Muscle of back (tissue), 13 donors: ENCODE measurements around the gene PTPA. TPM values are rescaled to one million over a fixed set of nuclear protein-coding genes. Genes with fewer than 3 reads are reported as not detected.

Experiments used
- DNase-seq, 3 donors: peaks; one replicate each; pipeline versions ENCODE4 v3.0.0 to v3.0.0-alpha.2; 2013
- long read RNA-seq, 9 donors: transcript quantifications; one replicate each; lab custom pipeline, GENCODE V29; 2026
- polyA plus RNA-seq, 10 donors: library from polyadenylated mRNA; unstranded; fragments of 120-200 nt; gene quantifications; one replicate each; pipeline ENCODE4 v1.2.1, GENCODE V29; 2013; ENCODE audit not compliant: insufficient read length in 10 of 10

The PTPA gene
- polyA plus RNA-seq = 100 to 1,000 TPM; 104 to 129 (median 112) TPM
- long read RNA-seq, donor 1, transcript PTPA-210 (3 exons, 1,153 nt) = major isoform, 13 of 30 reads
- long read RNA-seq, donor 1, transcript PTPA-214 (3 exons, 988 nt) = minor isoform, 8 of 30 reads
- long read RNA-seq, donor 1, partial matches to known transcripts = 0 of 30 reads
- long read RNA-seq, donor 1, other reads (novel, unspliced or antisense) = 0 of 30 reads
- long read RNA-seq, donor 2, transcript PTPA-214 (3 exons, 988 nt) = minor isoform, 9 of 27 reads
- long read RNA-seq, donor 2, transcript PTPA-210 (3 exons, 1,153 nt) = major isoform, 11 of 27 reads
- long read RNA-seq, donor 2, partial matches to known transcripts = 0 of 27 reads
- long read RNA-seq, donor 2, other reads (novel, unspliced or antisense) = 0 of 27 reads
- long read RNA-seq, donor 3 = 0 reads
- long read RNA-seq, donor 4, partial matches to known transcripts = 0 of 10 reads
- long read RNA-seq, donor 4, other reads (novel, unspliced or antisense) = 0 of 10 reads
- long read RNA-seq, donor 5, transcript PTPA-207 (10 exons, 2,737 nt) = minor isoform, 8 of 35 reads
- long read RNA-seq, donor 5, transcript PTPA-214 (3 exons, 988 nt) = minor isoform, 6 of 35 reads
- long read RNA-seq, donor 5, transcript PTPA-210 (3 exons, 1,153 nt) = major isoform, 12 of 35 reads
- long read RNA-seq, donor 5, partial matches to known transcripts = 0 of 35 reads
- long read RNA-seq, donor 5, other reads (novel, unspliced or antisense) = 0 of 35 reads
- long read RNA-seq, donor 6, transcript PTPA-210 (3 exons, 1,153 nt) = major isoform, 8 of 23 reads
- long read RNA-seq, donor 6, transcript PTPA-207 (10 exons, 2,737 nt) = minor isoform, 5 of 23 reads
- long read RNA-seq, donor 6, partial matches to known transcripts = 0 of 23 reads
- long read RNA-seq, donor 6, other reads (novel, unspliced or antisense) = 0 of 23 reads
- long read RNA-seq, donor 7, transcript PTPA-214 (3 exons, 988 nt) = minor isoform, 6 of 37 reads
- long read RNA-seq, donor 7, transcript PTPA-210 (3 exons, 1,153 nt) = major isoform, 10 of 37 reads
- long read RNA-seq, donor 7, transcript PTPA-216 (3 exons, 857 nt) = minor isoform, 6 of 37 reads
- long read RNA-seq, donor 7, transcript PTPA-207 (10 exons, 2,737 nt) = minor isoform, 9 of 37 reads
- long read RNA-seq, donor 7, partial matches to known transcripts = 0 of 37 reads
- long read RNA-seq, donor 7, other reads (novel, unspliced or antisense) = 0 of 37 reads
- long read RNA-seq, donor 8, transcript PTPA-207 (10 exons, 2,737 nt) = major isoform, 6 of 19 reads
- long read RNA-seq, donor 8, transcript PTPA-214 (3 exons, 988 nt) = major isoform, 6 of 19 reads
- long read RNA-seq, donor 8, transcript PTPA-210 (3 exons, 1,153 nt) = minor isoform, 5 of 19 reads
- long read RNA-seq, donor 8, partial matches to known transcripts = 0 of 19 reads
- long read RNA-seq, donor 8, other reads (novel, unspliced or antisense) = 0 of 19 reads
- long read RNA-seq, donor 9, partial matches to known transcripts = 0 of 3 reads
- long read RNA-seq, donor 9, other reads (novel, unspliced or antisense) = 0 of 3 reads

DNA sequence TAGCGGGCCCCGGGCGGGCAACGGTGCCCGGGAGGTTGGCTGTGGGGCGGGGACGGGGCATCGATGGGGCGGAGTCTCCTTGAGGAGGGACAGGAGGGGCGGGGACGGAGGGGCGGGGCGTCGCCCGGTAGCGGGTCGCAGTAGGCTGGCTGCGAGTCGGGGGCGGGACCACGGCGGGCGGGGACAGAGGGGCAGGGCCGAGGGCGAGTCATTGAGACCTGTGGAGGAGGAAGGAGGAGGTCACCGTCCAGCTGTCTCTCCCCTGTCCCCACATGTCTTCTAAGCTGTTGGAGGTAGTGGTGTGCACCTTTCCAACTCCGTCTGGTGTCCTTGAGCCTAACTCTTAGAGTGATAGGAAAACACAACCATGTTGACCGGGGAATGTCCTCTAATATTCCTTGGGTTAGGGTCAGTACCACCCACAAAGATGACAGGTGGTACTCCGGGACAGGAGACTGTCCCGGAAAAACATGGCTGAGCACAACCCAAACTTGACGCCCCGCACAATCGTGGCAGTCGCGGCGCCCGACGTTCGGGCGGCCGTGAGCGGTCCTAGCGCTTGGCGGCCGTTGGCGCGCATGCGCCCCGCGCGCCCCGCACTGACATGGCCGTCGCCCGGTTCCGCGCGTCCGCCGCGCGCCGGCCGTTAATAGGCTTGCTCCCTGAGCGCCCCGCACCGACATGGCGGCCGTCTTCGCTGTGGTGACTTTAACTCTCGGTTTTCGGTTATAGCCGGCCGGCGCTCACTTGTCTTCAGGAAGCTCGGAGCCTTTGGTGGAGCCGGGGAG is at the start of gene PTPA, which contains the start of gene CRAT:
Gene PTPA (plus strand): TSS at position 676 of the 788 bp plus-strand sequence. CDS start 186 bp downstream, outside the sequence.
Gene CRAT (minus strand): TSS at position 54 of the 788 bp plus-strand sequence. CDS start 284 bp downstream, outside the sequence.
- peak; percentile 93 to 97 (median 95) for DNase-seq

DNA sequence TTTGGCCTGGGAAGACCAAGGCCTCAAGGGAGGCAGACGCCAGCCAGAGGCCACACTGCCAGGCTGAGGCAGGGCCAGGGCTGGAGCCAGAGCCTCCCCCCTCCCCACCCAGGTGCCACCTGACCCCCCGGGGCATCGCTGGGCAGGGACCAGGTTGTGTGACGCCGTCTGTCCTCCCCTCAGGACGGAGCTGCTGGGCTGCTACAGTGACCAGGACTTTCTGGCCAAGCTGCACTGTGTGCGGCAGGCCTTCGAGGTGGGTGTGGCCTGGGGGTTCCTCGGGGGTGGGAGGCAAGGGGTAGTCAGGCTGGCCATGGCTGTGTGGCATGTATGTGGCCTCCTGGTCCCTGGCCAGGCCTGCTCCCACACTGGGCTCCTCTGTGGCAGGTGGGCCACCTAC is 48.2 kb upstream of the PTPA start:
- DNase-seq = no peak

DNA sequence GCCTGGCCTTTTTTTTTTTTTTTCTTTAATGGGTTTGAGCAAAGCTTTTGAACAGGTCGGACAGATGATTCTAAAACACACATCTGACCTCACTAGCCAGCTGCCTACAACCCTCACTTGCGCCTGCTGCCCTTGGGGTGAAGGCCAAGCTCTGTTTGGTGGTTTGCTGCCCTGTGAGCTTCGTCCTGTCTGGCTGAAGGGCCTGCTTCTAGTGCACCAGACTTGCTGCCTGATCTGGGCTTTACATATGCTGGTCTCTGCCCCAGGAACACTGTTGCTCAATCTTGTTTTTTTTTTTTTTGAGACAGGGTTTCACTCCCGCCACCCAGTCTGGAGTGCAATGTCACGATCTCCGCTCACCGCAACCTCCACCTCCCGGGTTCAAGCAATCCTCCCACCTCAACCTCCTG is 46.7 kb upstream of the PTPA start:
- no peak for DNase-seq

DNA sequence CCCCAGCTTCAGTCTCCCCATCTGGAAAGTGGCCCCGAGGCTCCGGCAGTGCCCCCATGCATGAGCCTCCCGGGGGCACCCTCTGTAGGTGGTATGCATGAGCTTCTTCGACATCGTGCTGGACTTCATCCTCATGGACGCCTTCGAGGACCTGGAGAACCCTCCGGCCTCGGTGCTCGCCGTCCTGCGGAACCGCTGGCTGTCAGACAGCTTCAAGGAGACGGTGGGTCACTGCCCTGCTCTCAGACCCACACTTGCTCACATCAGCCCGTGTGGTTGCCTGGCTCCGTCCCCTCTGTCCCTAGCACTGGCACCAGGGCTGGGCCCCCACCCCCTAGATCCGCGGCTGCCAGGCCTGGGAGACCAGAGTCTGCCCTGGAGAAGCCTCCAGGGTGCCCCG is 43.1 kb upstream of the PTPA start:
- no peak for DNase-seq

DNA sequence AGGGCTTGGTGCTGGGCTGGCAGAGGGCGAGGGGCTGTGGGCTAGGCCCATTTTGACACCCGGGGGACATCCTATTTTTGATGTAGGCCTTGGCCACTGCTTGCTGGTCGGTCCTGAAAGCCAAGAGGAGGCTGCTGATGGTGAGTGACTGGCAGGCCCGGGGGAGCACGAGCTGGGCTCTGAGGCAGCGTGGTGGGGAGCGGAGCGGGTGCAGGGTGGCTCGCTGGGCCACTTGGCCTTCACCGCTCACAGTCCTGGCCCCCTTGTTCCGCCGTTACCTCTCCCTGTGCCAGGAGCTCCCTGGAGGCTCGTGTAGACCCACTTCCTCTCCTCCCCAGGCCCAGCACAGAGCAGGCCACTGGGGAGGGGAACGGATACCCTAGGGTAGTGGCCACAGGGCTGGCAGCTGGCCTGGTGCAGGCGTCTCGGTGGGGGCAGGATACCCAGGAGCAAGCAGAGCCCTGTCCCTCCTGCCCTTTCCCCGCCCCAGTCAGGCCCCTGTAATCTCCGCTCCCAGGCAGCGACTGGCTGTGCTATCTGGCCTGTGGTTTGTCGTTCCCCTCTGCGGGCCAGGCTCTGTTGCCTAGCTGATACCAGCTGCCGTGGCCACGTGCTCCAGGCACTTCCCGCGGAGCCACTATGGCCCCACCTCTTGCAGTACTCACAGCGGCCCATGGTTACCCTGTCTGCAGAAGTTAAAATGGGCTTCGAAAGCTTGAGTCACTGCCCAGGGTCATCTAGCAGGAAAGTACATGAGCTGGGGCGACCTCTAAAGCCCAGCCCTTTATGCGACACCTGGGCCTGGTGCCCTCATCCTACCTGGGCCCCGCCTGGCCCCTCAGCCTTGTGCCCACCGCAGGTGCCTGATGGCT is 42.0 kb upstream of the PTPA start:
- DNase-seq = peak; percentile 16 to 52 (median 31)

DNA sequence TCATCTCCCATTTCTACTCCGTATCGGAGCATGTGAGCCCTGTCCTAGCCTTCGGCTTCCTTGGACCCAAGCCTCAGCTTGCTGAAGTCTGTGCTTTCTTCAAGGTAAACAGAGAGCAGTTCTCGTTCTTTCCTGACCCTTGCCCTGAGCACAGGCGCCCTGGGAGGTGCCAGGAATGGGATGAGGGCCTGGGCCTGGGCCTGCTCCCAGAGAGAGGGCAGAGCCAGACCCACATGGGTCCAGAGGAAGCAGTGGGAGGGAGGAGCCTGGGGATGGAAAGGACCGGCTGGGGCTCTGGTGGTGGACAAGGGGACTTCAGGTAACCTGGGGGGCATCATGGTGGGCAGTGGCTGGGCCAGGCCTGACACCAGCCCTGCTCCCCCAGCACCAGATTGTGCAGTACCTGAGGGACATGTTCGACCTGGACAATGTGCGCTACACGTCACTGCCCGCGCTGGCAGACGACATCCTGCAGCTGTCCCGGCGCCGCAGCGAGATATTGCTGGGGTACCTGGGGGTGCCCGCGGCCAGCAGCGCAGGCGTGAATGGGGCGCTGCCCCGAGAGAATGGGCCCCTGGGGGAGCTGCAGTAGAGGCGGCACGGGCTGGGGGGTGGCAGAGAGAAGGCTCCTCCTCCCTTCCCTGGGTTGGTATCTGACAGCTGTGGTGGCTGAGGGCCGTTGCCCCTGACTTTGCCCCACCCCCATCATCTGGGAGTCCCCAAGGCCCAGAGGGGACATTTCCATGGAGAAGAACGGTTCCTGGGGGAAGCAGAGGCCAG is 41.2 kb upstream of the PTPA start:
- DNase-seq = no peak

DNA sequence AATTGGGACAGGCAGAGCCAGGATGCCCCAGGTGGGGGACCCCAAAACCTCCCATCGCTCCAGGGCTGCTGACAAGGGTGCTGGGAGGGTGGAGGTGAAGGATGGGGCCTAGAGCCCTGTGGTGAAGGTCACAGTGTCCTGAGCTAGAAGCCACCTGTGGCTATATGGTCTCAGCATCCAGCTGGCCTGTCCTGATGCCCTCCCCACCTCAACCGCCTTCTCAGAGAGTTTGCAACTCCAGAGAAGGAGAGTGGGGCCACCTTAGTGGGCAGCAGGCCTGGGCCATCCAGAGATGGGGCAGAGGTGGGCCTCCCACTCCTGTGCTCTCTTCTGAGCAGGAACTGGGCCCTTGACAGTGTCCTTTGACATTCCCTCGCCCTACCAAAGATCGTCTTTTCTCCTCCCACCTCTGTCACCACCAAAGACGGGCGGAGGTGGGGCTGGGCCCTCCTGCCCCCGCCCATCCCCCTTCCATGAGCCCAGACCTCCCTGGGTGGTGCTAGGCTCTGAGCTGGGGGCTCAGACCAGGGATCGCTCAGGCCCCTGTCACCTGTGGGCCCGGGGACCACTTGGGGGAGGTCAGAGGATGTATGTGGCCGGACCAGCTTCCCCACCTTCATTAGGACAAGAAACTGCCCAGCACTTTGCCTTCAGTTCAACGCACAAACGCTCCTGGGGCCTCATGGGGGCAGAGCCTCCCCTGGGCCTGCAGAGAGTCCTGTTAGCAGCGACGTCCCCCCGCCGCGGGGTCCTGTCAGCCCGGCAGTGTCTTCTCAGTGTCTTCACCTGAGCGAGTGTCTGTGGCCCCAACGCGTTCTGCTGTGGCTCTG is 40.3 kb upstream of the PTPA start:
- DNase-seq = no peak

DNA sequence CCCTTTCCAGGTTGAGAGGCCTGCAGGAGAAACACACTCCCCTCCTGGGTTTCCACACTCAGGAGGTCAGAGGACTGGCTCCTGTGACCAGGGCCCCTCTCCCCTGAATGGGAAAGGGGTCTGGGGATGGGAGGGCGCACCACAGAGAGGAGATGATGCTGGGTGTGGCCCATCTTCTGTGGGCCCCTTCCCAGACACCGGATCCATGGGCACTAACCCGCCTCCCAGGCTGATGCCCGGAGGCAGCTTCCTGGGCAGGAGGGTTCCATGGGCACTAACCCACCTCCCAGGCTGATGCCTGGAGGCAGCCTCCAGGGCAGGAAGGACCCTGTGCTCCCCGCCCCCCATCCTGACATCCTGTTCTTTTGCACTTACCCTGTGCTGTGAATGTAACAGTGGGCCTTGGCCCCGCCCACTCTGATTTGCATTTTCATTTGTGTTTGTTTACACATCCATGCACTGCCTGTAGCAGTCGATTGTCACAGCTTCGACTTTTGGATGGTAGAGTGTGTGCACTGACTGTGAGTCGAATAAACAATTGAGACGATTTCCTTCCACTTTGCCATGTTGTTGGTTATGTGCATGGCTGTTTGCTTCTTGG is 39.6 kb upstream of the PTPA start:
- DNase-seq = no peak

DNA sequence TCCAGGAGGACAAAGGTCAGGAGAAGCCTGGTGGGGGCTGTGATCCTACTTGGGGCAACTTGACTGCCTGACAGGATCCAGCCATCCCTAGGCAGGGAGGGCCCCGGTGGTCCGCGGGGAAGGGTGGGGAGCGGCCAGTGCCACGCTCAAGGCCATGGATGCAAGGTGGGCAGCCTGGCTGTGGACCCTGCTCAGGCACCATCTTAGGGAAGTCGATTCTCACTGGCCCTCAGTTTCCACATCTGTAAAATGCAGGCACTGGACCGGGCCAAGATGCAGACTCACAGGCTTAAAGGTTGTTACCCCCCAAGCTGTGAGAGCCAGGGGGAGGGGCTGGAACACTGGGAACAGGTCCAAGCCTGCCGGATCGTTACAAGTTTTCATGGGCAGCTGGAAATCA is 39.0 kb upstream of the PTPA start:
- DNase-seq = no peak

DNA sequence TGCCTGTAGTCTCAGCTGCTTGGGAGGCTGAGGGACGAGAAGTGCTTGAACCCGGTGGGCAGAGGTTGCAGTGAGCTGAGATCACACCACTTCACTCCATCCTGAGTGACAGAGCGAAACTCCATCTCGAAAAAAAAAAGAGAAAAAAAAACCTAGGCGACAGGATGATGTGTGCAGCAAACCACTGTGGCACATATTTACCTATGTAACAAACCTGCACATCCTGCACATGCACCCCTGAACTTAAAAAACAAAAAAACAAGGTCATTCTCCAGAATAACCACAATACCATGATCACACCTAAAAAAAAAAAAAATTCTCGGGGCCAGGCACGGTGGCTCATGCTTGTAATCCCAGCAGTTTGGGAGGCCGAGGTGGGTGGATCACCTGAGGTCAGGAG is 37.8 kb upstream of the PTPA start:
- no peak for DNase-seq

DNA sequence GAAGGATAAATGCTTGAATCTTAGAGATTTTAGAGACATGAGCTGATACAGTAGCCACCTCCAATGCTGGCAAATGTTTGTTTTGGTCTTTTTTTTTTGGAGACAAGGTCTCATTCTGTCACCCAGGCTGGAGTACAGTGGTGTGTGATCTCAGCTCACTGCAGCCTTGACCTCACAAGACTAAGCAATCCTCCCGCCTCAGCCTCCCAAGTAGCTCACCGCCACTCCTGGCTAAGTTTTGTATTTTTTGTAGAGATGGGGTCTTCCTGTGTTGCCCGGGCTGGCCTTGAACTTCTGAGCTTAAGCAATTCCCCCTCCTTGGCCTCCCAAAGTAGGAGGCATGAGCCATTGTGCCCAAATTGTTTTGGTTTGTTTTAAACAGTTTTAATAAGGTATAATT is 37.1 kb upstream of the PTPA start:
- no peak for DNase-seq

DNA sequence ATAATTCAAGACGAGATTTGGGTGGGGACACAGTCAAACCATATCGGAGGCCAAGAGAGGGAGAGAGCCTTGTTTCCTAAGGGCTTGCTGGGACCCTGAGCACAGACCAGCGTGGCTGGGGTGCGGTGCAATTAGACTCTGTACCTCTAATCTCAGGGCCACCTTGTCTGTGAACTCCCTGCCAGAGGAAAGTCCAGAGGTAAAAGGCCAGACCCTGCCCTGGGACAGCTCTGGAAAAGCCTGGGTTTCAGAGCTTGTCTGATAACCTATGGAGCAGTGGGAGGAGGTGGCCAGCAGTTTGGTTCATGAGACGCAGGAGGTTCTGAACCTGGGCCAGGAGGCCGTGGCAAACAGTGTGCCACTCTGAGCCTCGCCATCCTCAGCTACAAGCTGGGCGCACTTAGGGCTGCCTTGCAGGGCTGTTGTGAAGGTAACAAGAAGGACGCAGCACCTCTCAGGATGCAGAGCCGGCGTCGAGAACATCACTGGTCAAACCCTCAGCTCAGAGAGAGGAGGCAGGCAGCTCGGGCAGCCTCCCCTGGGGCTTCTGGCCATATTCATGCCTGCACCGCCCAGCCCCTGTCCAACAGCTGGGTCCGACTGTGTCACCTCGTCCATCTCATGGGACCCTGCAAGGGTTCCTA is 35.1 kb upstream of the PTPA start:
- no peak for DNase-seq

DNA sequence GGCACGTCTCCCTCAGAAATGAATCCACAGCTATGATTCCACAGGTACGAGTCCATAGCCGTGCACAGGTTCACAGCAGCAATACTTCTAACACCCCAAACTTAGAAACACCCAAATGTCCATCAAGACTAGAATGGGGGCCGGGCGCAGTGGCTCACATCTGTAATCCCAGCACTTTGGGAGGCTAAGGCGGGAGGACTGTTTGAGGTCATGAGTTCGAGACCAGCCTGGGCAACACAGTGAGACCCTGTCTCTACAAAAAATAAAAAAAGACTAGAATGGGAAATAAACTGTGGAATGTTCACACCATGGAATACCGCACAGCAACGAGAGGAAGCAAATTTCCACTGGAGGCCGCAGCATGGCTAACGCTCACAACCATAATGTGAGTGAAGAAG is 34.6 kb upstream of the PTPA start:
- no peak for DNase-seq

DNA sequence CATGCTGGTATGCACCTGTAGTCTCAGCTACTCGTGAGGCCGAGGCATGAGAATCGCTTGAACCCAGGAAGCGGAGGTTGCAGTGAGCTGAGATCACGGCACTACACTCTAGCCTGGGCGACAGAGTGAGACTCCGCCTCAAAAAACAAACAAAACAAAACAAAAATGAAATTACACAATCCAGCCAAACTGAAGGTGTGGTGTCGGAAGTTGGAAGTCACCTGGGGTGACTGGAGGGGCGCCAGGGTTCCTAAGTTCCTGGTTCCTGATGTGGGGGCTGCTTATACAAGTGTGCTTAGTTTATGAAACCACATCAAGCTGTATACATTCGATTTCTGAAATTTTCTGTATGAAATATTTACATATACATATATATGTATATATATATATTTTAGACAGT is 34.0 kb upstream of the PTPA start:
- no peak for DNase-seq

DNA sequence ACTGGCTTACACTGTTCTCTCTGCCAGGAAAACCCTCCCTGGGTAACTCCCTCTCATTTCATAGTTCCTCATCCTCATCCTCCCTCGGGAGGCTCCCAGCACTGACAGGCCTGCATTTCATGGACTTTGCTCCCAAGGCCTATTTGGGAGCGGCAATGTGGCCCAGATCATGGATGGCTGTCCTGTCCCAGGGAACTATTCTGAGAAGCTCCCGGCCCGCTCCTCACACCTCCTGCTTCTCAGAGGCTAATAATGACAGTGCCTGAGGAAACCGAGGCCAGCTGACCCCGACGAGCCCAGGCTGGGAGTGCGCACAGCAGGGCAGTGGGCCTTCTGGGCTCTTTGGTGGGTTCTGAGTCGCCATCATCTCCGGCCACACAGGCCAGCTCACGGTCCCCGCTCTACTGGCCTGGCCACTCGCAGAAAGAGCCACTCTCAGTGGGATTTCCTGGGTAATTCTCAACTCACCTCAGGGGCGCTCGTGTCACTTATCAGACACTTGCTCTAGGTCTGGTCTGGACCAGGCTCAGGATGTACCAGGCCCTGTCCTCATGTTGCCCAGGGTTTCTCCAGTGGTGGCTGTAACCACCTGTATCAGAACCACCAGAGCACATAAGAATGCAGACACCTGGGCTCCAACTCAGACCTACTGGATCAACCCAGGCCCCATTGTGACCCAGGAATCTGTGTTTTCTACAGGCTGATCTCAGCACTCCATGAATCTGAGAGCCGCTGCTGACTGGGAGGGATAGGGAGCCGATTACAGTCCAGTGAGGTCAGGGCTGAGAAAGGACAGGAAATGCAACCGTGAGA is 32.3 kb upstream of the PTPA start:
- no peak for DNase-seq

DNA sequence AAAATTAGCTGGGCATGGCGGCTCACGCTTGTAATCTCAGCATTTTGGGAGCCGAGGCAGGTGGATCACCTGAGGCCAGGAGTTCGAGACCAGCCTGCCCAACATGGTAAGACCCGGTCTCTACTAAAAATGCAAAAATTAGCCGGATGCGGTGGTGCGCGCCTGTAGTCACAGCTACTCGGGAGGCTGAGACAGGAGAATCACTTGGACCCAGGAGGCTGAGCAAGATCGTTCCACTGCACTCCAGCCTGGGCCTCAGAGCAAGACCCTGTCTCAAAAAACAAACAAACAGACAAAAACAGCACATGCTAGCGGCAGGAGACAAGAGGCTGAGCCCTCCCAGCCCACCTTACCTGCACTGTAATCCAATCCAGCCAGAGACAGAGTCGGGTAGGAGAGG is 31.4 kb upstream of the PTPA start:
- DNase-seq = no peak
